Mesenchymal stem cell (in vitro differentiated cells and primary cell): ENCODE results near the gene COQ8B.
A peak's percentile ranks its signal among the peaks of the same experiment; 100 is the strongest.

Experiments used
- DNase-seq: peaks from one replicate; pipeline ENCODE4 v3.0.0-alpha.2; 2013
- H2AFZ ChIP-seq: one replicate; pipeline ENCODE4 v1.6.1; 2013; ENCODE audit warnings: low read depth, mild to moderate bottlenecking, control low read depth, inconsistent platforms, low read length, moderate library complexity
- H2AK5ac ChIP-seq: 2 replicates; pipeline ENCODE4 v1.6.1; 2013; ENCODE audit warnings: low read length, moderate library complexity, mild to moderate bottlenecking, inconsistent platforms; ENCODE audit not compliant: severe bottlenecking
- H2BK120ac ChIP-seq: one replicate; pipeline ENCODE4 v1.6.1; 2013; ENCODE audit warnings: low read depth, mild to moderate bottlenecking, inconsistent platforms, low read length, moderate library complexity
- H2BK12ac ChIP-seq, 2 experiments: one replicate each; pipeline ENCODE4 v1.6.1; 2013; ENCODE audit warnings: inconsistent platforms in 2 of 2, low read length in 2 of 2, mild to moderate bottlenecking in 2 of 2, moderate library complexity in 2 of 2, control low read depth in 1 of 2
- H2BK15ac ChIP-seq: one replicate; pipeline ENCODE4 v1.6.1; 2013; ENCODE audit warnings: mild to moderate bottlenecking, low read depth, inconsistent platforms; ENCODE audit not compliant: poor library complexity, severe bottlenecking
- H2BK5ac ChIP-seq: 2 replicates; pipeline ENCODE4 v1.6.1; 2013; ENCODE audit warnings: low read depth, mild to moderate bottlenecking, low read length, control low read depth, inconsistent platforms; ENCODE audit not compliant: poor library complexity, severe bottlenecking
- H3K14ac ChIP-seq, 2 experiments: one replicate each; pipeline ENCODE4 v1.6.1; 2013; ENCODE audit warnings: inconsistent platforms in 2 of 2, low read length in 2 of 2, control low read depth in 1 of 2, mild to moderate bottlenecking in 1 of 2, moderate library complexity in 1 of 2
- H3K18ac ChIP-seq, 2 experiments: one replicate each; pipeline ENCODE4 v1.6.1; 2013; ENCODE audit warnings: inconsistent platforms in 2 of 2, low read length in 2 of 2, control low read depth in 1 of 2, low read depth in 1 of 2, mild to moderate bottlenecking in 1 of 2
- H3K23ac ChIP-seq, 2 experiments: one replicate each; pipeline ENCODE4 v1.6.1; 2013; ENCODE audit warnings: inconsistent platforms in 2 of 2, low read length in 2 of 2, mild to moderate bottlenecking in 2 of 2, moderate library complexity in 2 of 2, control low read depth in 1 of 2
- H3K27ac ChIP-seq: 2 replicates; pipeline ENCODE4 v1.5.1; 2013; ENCODE audit warnings: mild to moderate bottlenecking, moderate library complexity, low read length, control low read depth, inconsistent platforms; ENCODE audit not compliant: poor library complexity, severe bottlenecking
- H3K27me3 ChIP-seq, 2 experiments: 2 replicates each; pipeline versions ENCODE4 v1.6.1 to v1.7.0; 2013; ENCODE audit warnings: low read length in 2 of 2, mild to moderate bottlenecking in 2 of 2, moderate library complexity in 2 of 2, control low read depth in 1 of 2, inconsistent platforms in 1 of 2; ENCODE audit not compliant: control insufficient read depth in 1 of 2, insufficient read depth in 1 of 2
- H3K36me3 ChIP-seq, 2 experiments: 2 replicates each; pipeline versions ENCODE4 v1.6.1 to v1.7.0; 2013; ENCODE audit warnings: low read length in 2 of 2, control low read depth in 1 of 2, inconsistent platforms in 1 of 2, low read depth in 1 of 2, mild to moderate bottlenecking in 1 of 2; ENCODE audit not compliant: insufficient read depth in 2 of 2, control insufficient read depth in 1 of 2
- H3K4ac ChIP-seq, 2 experiments: one replicate each; pipeline ENCODE4 v1.6.1; 2013; ENCODE audit warnings: inconsistent platforms in 2 of 2, low read length in 2 of 2, mild to moderate bottlenecking in 2 of 2, moderate library complexity in 2 of 2, control low read depth in 1 of 2, low read depth in 1 of 2
- H3K4me1 ChIP-seq: 2 replicates; pipeline ENCODE4 v1.6.1; 2013; ENCODE audit warnings: low read depth, low read length, control low read depth; ENCODE audit not compliant: control insufficient read depth, insufficient read depth
- H3K4me2 ChIP-seq: 2 replicates; pipeline ENCODE4 v1.6.1; 2013; ENCODE audit warnings: low read length, mild to moderate bottlenecking, inconsistent platforms; ENCODE audit not compliant: poor library complexity, severe bottlenecking
- H3K4me3 ChIP-seq, 2 experiments: 2 replicates each; pipeline versions ENCODE4 v1.5.1 to v1.7.0; 2013; ENCODE audit warnings: low read length in 2 of 2, mild to moderate bottlenecking in 2 of 2, control low read depth in 1 of 2, low read depth in 1 of 2; ENCODE audit not compliant: insufficient read depth in 1 of 2
- H3K79me1 ChIP-seq: replicated peaks from 2 replicates; pipeline ENCODE4 v1.6.1; 2013; ENCODE audit warnings: mild to moderate bottlenecking, control low read depth, low read length, inconsistent platforms; ENCODE audit not compliant: poor library complexity, severe bottlenecking
- H3K9ac ChIP-seq: 2 replicates; pipeline ENCODE4 v1.7.0; 2013; ENCODE audit warnings: mild to moderate bottlenecking, low read length, moderate library complexity
- H3K9me3 ChIP-seq: 2 replicates; pipeline ENCODE4 v1.7.0; 2013; ENCODE audit warnings: mild to moderate bottlenecking, low read length; ENCODE audit not compliant: control insufficient read depth
- H4K8ac ChIP-seq: one replicate; pipeline ENCODE4 v1.6.1; 2013; ENCODE audit warnings: inconsistent platforms, mild to moderate bottlenecking, low read length, moderate library complexity
- H4K91ac ChIP-seq: one replicate; pipeline ENCODE4 v1.6.1; 2013; ENCODE audit warnings: mild to moderate bottlenecking, low read length, inconsistent platforms
- WGBS: methylation state at CpG from one replicate; pipeline ENCODE4 v1.1.7; 2013; ENCODE audit warnings: mixed read lengths; 5-methylcytosine and 5-hydroxymethylcytosine counted together

COQ8B gene

GRCh38 chr19:40661616-40662015 lies 55.1 kb downstream of the COQ8B start:
- 100% methylated on average over 1 of the region's 1 CpG for WGBS
- H2AFZ ChIP-seq: no peak overlapping the region
- H3K4me2 ChIP-seq: no peak overlapping the region

GRCh38 chr19:40659566-40659965 lies 57.1 kb downstream of the COQ8B start:
- Histone ChIP-seq H2BK120ac (no peak overlapping the region), H3K4ac (no peak overlapping the region), H4K8ac (no peak overlapping the region), H2BK15ac (no peak overlapping the region), H3K4me2 (no peak overlapping the region), H3K23ac (no peak overlapping the region), H2AK5ac (no peak overlapping the region), H3K14ac (no peak overlapping the region), H3K18ac (no peak overlapping the region), H3K9me3 (no peaks in the 10 kb centered on the region), H3K79me1 (no peaks in the 10 kb centered on the region), H3K27me3 (peaks cover 0 to 5% of the 10 kb centered on the region in 2 experiments), H2BK5ac (no peak overlapping the region), H2AFZ (no peak overlapping the region), H3K4me1 (peaks cover 6% of the 10 kb centered on the region), H3K9ac (no peak overlapping the region), H3K27ac (no peak overlapping the region), H4K91ac (no peak overlapping the region), H2BK12ac (peak overlapping the region in 1 of 2 experiments; percentile 3), H3K36me3 (no peaks in the 10 kb centered on the region), H3K4me3 (no peak overlapping the region)
- DNase-seq: no peak
- 88% methylated on average over 11 of the region's 11 CpGs for WGBS

More at GRCh38 chr19:40661616-40662015, 55.1 kb downstream of the COQ8B start:
- H3K14ac ChIP-seq: no peak overlapping the region
- no peak overlapping the region for H3K9ac ChIP-seq
- no peak overlapping the region for H2BK5ac ChIP-seq
- H3K23ac ChIP-seq: no peak overlapping the region
- no peak overlapping the region for H2BK15ac ChIP-seq
- H2AK5ac ChIP-seq: no peak overlapping the region
- no peak overlapping the region for H3K4ac ChIP-seq
- no peak overlapping the region for H2BK120ac ChIP-seq
- H3K79me1 ChIP-seq: no peaks in the 10 kb centered on the region
- no peak overlapping the region for H4K91ac ChIP-seq
- H3K18ac ChIP-seq: no peak overlapping the region
- H3K36me3 ChIP-seq: peaks cover 0 to under 1% of the 10 kb centered on the region in 2 experiments
- no peak overlapping the region for H4K8ac ChIP-seq
- H3K27me3 ChIP-seq: peaks cover 0 to 5% of the 10 kb centered on the region in 2 experiments
- no peak overlapping the region for H3K4me3 ChIP-seq
- H3K27ac ChIP-seq: no peak overlapping the region
- H3K4me1 ChIP-seq: peaks cover 8% of the 10 kb centered on the region
- no peaks in the 10 kb centered on the region for H3K9me3 ChIP-seq
- DNase-seq: no peak
- no peak overlapping the region for H2BK12ac ChIP-seq

GRCh38 chr19:40659116-40659515 lies 57.6 kb downstream of the COQ8B start:
- Histone ChIP-seq H3K23ac (no peak overlapping the region), H3K4me2 (no peak overlapping the region), H2AK5ac (no peak overlapping the region), H3K27me3 (peaks cover 0 to 5% of the 10 kb centered on the region in 2 experiments), H2BK5ac (no peak overlapping the region), H2AFZ (no peak overlapping the region), H4K8ac (no peak overlapping the region), H2BK12ac (no peak overlapping the region), H3K18ac (no peak overlapping the region), H3K9ac (no peak overlapping the region), H4K91ac (no peak overlapping the region), H3K4me3 (no peak overlapping the region), H3K4me1 (peaks cover 6% of the 10 kb centered on the region), H3K9me3 (no peaks in the 10 kb centered on the region), H3K79me1 (no peaks in the 10 kb centered on the region), H3K14ac (no peak overlapping the region), H3K36me3 (no peaks in the 10 kb centered on the region), H3K4ac (no peak overlapping the region), H2BK15ac (no peak overlapping the region), H3K27ac (no peak overlapping the region), H2BK120ac (no peak overlapping the region)
- DNase-seq: no peak
- 98% methylated on average over 5 of the region's 5 CpGs for WGBS

GRCh38 chr19:40658031-40658430 lies 58.7 kb downstream of the COQ8B start:
- no peak overlapping the region for H4K91ac ChIP-seq
- no peaks in the 10 kb centered on the region for H3K9me3 ChIP-seq
- H3K27me3 ChIP-seq: peaks cover 0 to 5% of the 10 kb centered on the region in 2 experiments
- H3K79me1 ChIP-seq: no peaks in the 10 kb centered on the region
- H2BK12ac ChIP-seq: peak overlapping the region in 1 of 2 experiments; percentile 89
- H3K36me3 ChIP-seq: no peaks in the 10 kb centered on the region
- no peak overlapping the region for H3K27ac ChIP-seq
- no peak overlapping the region for H3K14ac ChIP-seq
- H2BK120ac ChIP-seq: no peak overlapping the region
- no peak overlapping the region for H3K4me2 ChIP-seq
- peak overlapping the region in 1 of 2 experiments; percentile 54 for H3K18ac ChIP-seq
- H3K4ac ChIP-seq: no peak overlapping the region
- no peak overlapping the region for H4K8ac ChIP-seq
- DNase-seq: no peak
- no peak overlapping the region for H2AFZ ChIP-seq
- WGBS: 96% methylated on average over 5 of the region's 8 CpGs
- H2BK5ac ChIP-seq: no peak overlapping the region
- H3K9ac ChIP-seq: no peak overlapping the region
- H3K4me1 ChIP-seq: no peaks in the 10 kb centered on the region
- H2AK5ac ChIP-seq: no peak overlapping the region
- H2BK15ac ChIP-seq: no peak overlapping the region
- H3K23ac ChIP-seq: no peak overlapping the region
- no peak overlapping the region for H3K4me3 ChIP-seq
